ENCODE results near the gene OR4K5.

GRCh38 chr14:19918553-19919264 is 1.7 kb upstream of the OR4K5 start:
- TF ChIP-seq SP1 (IDR thresholded peaks at IDR 0.05) (no peak), HDGF (IDR thresholded peaks at IDR 0.05; ENCODE audit: borderline replicate concordance) (no peak), SUZ12 (IDR thresholded peaks at IDR 0.05) (no peak), NFRKB (IDR thresholded peaks at IDR 0.05) (no peak), FOXA1 (IDR thresholded peaks at IDR 0.05) (no peak), ELF4 (IDR thresholded peaks at IDR 0.05) (no peak), PKNOX1 (IDR thresholded peaks at IDR 0.05) (no peak)
